ENCODE results near the gene SPINK13. TPM values are rescaled to one million over a fixed set of nuclear protein-coding genes. Genes with fewer than 3 reads are reported as not detected.

Gene SPINK13
- total and polyA plus RNA-seq, 7 experiments from 2014 or later, result not detected

DNA sequence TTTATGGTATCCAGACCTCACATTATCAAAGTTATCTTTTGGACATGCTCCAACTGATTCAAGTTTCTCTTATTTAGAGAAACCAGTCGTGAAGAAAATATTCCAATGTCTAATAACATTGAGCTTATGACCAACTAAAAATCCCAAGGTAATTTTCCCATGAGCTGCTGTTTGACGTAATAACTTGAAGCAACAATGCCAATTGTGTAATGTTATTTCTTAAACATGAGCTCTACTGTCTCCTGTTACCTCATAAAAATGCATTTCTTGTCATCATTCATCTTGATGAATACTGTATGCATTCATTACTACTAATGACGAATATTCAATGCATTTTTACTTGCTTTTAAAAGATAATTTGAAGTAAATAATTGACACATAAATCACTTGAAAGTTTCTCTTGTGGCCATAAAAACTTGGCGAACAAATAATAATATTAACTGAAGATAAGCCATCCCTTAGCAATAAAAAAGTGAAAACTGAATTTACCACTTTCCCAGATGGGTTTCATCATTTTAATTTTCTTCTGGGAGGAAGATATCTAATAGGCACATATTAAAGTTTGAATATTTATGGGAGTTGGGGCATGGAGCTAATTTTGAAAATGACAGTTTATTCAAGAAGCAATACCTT is 30.7 kb upstream of the SPINK13 start:
- Mint-ChIP-seq H3K27ac (no peak overlapping the region), H3K4me3 (no peak overlapping the region), H3K9me3 (peaks cover 0 to 4% (median 0%) of the 10 kb centered on the region in 11 donors), H3K4me1 (no peaks in the 10 kb centered on the region), H3K36me3 (no peaks in the 10 kb centered on the region), H3K27me3 (peaks cover 0 to 14% (median 10%) of the 10 kb centered on the region in 5 donors)
- Histone ChIP-seq H3K4me3 (ENCODE audit: low read length) (no peak overlapping the region), H3K36me3 (ENCODE audit: control insufficient read depth in 2 of 3, insufficient read depth in 3 of 3, low read length in 3 of 3) (no peaks in the 10 kb centered on the region), H3K27ac (ENCODE audit: low read depth, low read length) (no peak overlapping the region), H3K27me3 (ENCODE audit: control insufficient read depth in 2 of 2, insufficient read depth in 2 of 2, low read length in 2 of 2) (no peaks in the 10 kb centered on the region), H3K9me3 (ENCODE audit: control insufficient read depth in 2 of 3, low read length in 3 of 3) (no peaks in the 10 kb centered on the region), H3K4me1 (ENCODE audit: control insufficient read depth in 2 of 2, insufficient read depth in 2 of 2, low read length in 2 of 2) (no peaks in the 10 kb centered on the region)
- POLR2A ChIA-PET, result no interaction called here
- CTCF ChIA-PET, result no interaction called here
- DNase-seq, result no peak
- no peak for ATAC-seq
- intact Hi-C loops (cut with micrococcal nuclease), result no loop called here

DNA sequence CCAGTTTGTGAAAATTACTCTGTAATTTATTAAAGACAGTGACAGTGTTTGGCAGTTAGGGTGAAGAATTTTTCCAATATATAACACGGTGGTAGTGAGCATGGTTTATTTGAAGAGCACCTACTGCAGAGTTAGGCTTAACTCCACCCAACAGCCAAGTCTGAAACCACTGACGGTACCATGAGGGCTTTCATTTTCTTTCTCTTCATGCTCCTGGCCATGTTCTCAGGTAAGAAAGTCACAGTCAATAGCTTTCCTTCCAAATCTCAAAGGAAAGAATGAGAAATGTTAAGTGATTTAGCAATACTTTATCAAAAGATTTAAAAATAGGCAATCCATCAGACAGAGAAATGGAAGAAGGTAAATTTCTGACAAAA is 30.2 kb upstream of the SPINK13 start, which contains the start of gene MARCOL:
MARCOL (plus strand) TSS at position 108 of the 377 bp plus-strand sequence; CDS start at position 181, 73 bp downstream.
- Mint-ChIP-seq H3K4me3 (no peak within 1 kb of the TSS), H3K4me1 (no peaks in the 10 kb centered on the region), H3K9me3 (peaks cover 0 to 4% (median 0%) of the 10 kb centered on the region in 11 donors), H3K36me3 (no peaks in the 10 kb centered on the region), H3K27me3 (peaks cover 0 to 15% (median 10%) of the 10 kb centered on the region in 5 donors), H3K27ac (no peak within 1 kb of the TSS)
- POLR2A ChIA-PET, result no interaction called here
- H3K27ac ChIP-seq (ENCODE audit: low read depth, low read length), result no peak within 1 kb of the TSS
- CTCF ChIA-PET, result no interaction called here
- H3K27me3 ChIP-seq (ENCODE audit: control insufficient read depth in 2 of 2, insufficient read depth in 2 of 2, low read length in 2 of 2), result no peaks in the 10 kb centered on the region
- no peaks in the 10 kb centered on the region for H3K9me3 ChIP-seq (ENCODE audit: control insufficient read depth in 2 of 3, low read length in 3 of 3)
- no peaks in the 10 kb centered on the region for H3K36me3 ChIP-seq (ENCODE audit: control insufficient read depth in 2 of 3, insufficient read depth in 3 of 3, low read length in 3 of 3)
- ATAC-seq, result no peak
- intact Hi-C loops (cut with micrococcal nuclease), result no loop called here
- no peak for DNase-seq
- H3K4me3 ChIP-seq (ENCODE audit: low read length), result no peak within 1 kb of the TSS
- H3K4me1 ChIP-seq (ENCODE audit: control insufficient read depth in 2 of 2, insufficient read depth in 2 of 2, low read length in 2 of 2), result no peaks in the 10 kb centered on the region

DNA sequence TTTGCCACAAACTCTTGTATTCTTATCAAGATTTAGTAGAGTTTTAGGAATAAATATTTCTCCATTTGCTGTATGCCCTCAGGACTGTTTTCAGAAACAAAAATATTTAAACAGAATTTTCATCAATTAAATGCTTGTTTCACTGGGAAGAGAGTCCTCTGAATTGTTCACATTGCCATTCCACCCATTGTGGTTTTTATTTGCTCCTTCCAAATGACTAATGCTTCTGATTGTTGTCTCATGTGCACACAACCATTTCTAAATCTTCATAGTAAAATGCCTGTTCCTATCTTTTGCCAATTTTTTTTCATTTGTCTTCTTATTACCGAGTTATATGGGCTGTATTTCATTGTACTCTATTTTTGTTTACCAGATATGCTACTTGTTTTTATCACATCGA is 19.7 kb upstream of the SPINK13 start:
- Histone ChIP-seq H3K4me3 (ENCODE audit: low read length) (no peak overlapping the region), H3K36me3 (ENCODE audit: control insufficient read depth in 2 of 3, insufficient read depth in 3 of 3, low read length in 3 of 3) (no peaks in the 10 kb centered on the region), H3K4me1 (ENCODE audit: control insufficient read depth in 2 of 2, insufficient read depth in 2 of 2, low read length in 2 of 2) (no peaks in the 10 kb centered on the region), H3K9me3 (ENCODE audit: control insufficient read depth in 2 of 3, low read length in 3 of 3) (no peaks in the 10 kb centered on the region), H3K27ac (ENCODE audit: low read depth, low read length) (no peak overlapping the region), H3K27me3 (ENCODE audit: control insufficient read depth in 2 of 2, insufficient read depth in 2 of 2, low read length in 2 of 2) (no peaks in the 10 kb centered on the region)
- DNase-seq (no peak), ATAC-seq (no peak)
- H3K36me3 Mint-ChIP-seq, result no peaks in the 10 kb centered on the region
- H3K9me3 Mint-ChIP-seq, result peaks cover 0 to 18% (median 5%) of the 10 kb centered on the region in 11 donors
- intact Hi-C loops (cut with micrococcal nuclease), result no loop called here
- ChIA-PET CTCF (no interaction called here), POLR2A (no interaction called here)
- H3K4me1 Mint-ChIP-seq, result no peaks in the 10 kb centered on the region
- no peak overlapping the region for H3K4me3 Mint-ChIP-seq
- H3K27ac Mint-ChIP-seq, result no peak overlapping the region
- H3K27me3 Mint-ChIP-seq, result peaks cover 0 to 11% (median 6%) of the 10 kb centered on the region in 5 donors

DNA sequence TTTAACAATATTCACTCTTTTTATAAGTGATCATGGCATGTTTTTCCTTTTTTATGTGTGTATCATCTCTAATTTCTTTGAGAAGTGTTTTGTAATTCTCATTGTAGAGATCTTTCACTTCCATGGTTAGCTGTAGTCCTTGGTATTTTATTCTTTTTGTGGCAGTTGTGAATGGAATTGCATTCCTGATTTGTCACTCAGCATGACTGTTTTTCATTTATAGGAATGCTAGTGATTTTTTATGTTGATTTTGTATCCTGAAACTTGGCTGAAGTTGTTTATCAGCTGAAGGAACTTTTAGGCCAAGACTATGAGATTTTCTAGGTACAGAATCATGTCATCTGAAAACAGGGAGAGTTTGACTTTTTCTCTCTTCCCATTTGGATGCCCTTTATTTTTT is 13.1 kb upstream of the SPINK13 start:
- H3K4me3 Mint-ChIP-seq, result no peak overlapping the region
- H3K9me3 ChIP-seq (ENCODE audit: control insufficient read depth in 2 of 3, low read length in 3 of 3), result peaks cover 0 to 14% (median 0%) of the 10 kb centered on the region in 3 experiments
- DNase-seq (no peak), ATAC-seq (no peak)
- no peaks in the 10 kb centered on the region for H3K4me1 Mint-ChIP-seq
- peaks cover 12 to 57% (median 22%) of the 10 kb centered on the region in 11 donors for H3K9me3 Mint-ChIP-seq
- H3K36me3 Mint-ChIP-seq, result peaks cover 0 to 5% (median 0%) of the 10 kb centered on the region in 5 donors
- POLR2A ChIA-PET, result no interaction called here
- H3K27ac Mint-ChIP-seq, result no peak overlapping the region
- no peaks in the 10 kb centered on the region for H3K4me1 ChIP-seq (ENCODE audit: control insufficient read depth in 2 of 2, insufficient read depth in 2 of 2, low read length in 2 of 2)
- no peak overlapping the region for H3K27ac ChIP-seq (ENCODE audit: low read depth, low read length)
- no peaks in the 10 kb centered on the region for H3K36me3 ChIP-seq (ENCODE audit: control insufficient read depth in 2 of 3, insufficient read depth in 3 of 3, low read length in 3 of 3)
- no peak overlapping the region for H3K4me3 ChIP-seq (ENCODE audit: low read length)
- intact Hi-C loops (cut with micrococcal nuclease), result no loop called here
- CTCF ChIA-PET, result no interaction called here
- H3K27me3 ChIP-seq (ENCODE audit: control insufficient read depth in 2 of 2, insufficient read depth in 2 of 2, low read length in 2 of 2), result no peaks in the 10 kb centered on the region
- H3K27me3 Mint-ChIP-seq, result peaks cover 0 to 7% (median 0%) of the 10 kb centered on the region in 5 donors

DNA sequence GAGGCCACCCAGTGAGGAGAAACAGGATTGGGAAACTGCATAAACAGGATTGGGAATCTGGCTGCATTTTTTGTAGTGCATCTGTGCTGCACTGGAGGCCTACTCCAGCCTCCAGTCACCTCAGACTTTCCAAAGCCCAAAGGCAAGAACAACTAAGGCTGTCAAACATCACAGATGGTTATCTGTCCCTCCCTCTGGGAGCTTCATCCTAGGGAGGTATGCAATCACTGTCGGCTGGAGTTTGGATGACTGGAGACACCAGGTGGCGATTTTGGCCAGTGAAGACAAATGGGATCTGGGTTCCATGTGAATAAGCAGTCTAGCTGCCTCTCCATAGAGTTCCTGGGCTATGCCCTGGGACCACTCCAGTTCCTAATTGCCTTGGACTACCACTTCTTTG is 9.3 kb upstream of the SPINK13 start:
- Histone ChIP-seq H3K4me1 (ENCODE audit: control insufficient read depth in 2 of 2, insufficient read depth in 2 of 2, low read length in 2 of 2) (no peaks in the 10 kb centered on the region), H3K27me3 (ENCODE audit: control insufficient read depth in 2 of 2, insufficient read depth in 2 of 2, low read length in 2 of 2) (no peaks in the 10 kb centered on the region), H3K9me3 (ENCODE audit: control insufficient read depth in 2 of 3, low read length in 3 of 3) (peaks cover 0 to 14% (median 0%) of the 10 kb centered on the region in 3 experiments), H3K36me3 (ENCODE audit: control insufficient read depth in 2 of 3, insufficient read depth in 3 of 3, low read length in 3 of 3) (no peaks in the 10 kb centered on the region), H3K27ac (ENCODE audit: low read depth, low read length) (no peak overlapping the region), H3K4me3 (ENCODE audit: low read length) (no peak overlapping the region)
- H3K9me3 Mint-ChIP-seq, result peaks cover 13 to 50% (median 24%) of the 10 kb centered on the region in 11 donors
- no peak overlapping the region for H3K4me3 Mint-ChIP-seq
- POLR2A ChIA-PET, result no interaction called here
- DNase-seq (no peak), ATAC-seq (no peak)
- intact Hi-C loops (cut with micrococcal nuclease), result no loop called here
- H3K27ac Mint-ChIP-seq, result no peak overlapping the region
- CTCF ChIA-PET, result no interaction called here
- peaks cover 0 to 20% (median 11%) of the 10 kb centered on the region in 5 donors for H3K27me3 Mint-ChIP-seq
- no peaks in the 10 kb centered on the region for H3K4me1 Mint-ChIP-seq
- H3K36me3 Mint-ChIP-seq, result peaks cover 0 to 8% (median 0%) of the 10 kb centered on the region in 5 donors

DNA sequence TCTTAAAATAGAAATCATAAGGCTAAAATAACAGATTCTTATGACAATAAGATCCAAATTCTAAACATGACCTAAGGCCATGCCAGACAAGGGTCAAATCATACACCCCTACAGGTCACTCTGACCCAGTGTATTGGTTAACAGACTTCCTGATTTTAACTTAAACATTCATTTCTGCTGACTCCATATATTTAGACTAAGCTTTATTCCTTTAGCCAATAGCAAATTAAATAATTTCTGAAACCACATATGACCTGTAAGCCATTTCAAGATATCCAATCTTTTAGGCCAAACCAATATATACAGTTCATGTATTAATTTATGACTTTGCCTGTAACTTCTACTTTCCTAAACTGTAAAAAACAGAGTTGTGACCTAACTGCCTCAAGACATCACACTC is 7.4 kb upstream of the SPINK13 start:
- DNase-seq, result no peak
- intact Hi-C loops (cut with micrococcal nuclease), result no loop called here
- Histone ChIP-seq H3K9me3 (ENCODE audit: control insufficient read depth in 2 of 3, low read length in 3 of 3) (peaks cover 0 to 14% (median 0%) of the 10 kb centered on the region in 3 experiments), H3K27me3 (ENCODE audit: control insufficient read depth in 2 of 2, insufficient read depth in 2 of 2, low read length in 2 of 2) (no peaks in the 10 kb centered on the region), H3K36me3 (ENCODE audit: control insufficient read depth in 2 of 3, insufficient read depth in 3 of 3, low read length in 3 of 3) (no peaks in the 10 kb centered on the region), H3K27ac (ENCODE audit: low read depth, low read length) (no peak overlapping the region), H3K4me3 (ENCODE audit: low read length) (no peak overlapping the region), H3K4me1 (ENCODE audit: control insufficient read depth in 2 of 2, insufficient read depth in 2 of 2, low read length in 2 of 2) (no peaks in the 10 kb centered on the region)
- Mint-ChIP-seq H3K4me1 (no peaks in the 10 kb centered on the region), H3K9me3 (peaks cover 11 to 40% (median 23%) of the 10 kb centered on the region in 11 donors), H3K4me3 (no peak overlapping the region), H3K27ac (no peak overlapping the region), H3K36me3 (peaks cover 0 to 8% (median 0%) of the 10 kb centered on the region in 5 donors), H3K27me3 (peaks cover 0 to 17% (median 11%) of the 10 kb centered on the region in 5 donors)
- POLR2A ChIA-PET, result no interaction called here
- CTCF ChIA-PET, result no interaction called here
- no peak for ATAC-seq

DNA sequence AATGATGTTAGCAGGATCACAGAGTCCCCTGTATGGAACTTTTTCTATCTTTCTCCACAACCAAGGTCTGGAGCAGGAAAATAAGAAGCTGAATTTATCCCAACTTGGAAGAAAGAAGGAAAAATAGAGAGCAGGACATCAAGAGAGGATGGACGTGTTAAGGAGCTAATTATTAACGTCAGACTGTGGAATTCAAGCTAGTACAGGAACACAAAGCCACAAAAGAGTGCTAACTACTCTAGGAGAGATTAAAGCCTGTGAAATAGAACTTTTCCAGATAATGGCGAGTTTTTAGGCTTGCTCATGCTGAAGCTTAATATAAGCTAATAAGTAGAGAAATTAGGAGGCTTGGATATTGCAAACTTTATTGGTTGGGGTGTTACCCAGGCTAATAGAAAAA is 632 bp upstream of the SPINK13 start:
- no peak overlapping the region for H3K27ac Mint-ChIP-seq
- ATAC-seq, result no peak
- ChIA-PET CTCF (interaction anchor here (0.6 kb wide), 1 partner anchor 131 kb away, joined by 3 read pairs; no protein-coding TSS in a partner anchor), POLR2A (no interaction called here)
- H3K27ac ChIP-seq (ENCODE audit: low read depth, low read length), result no peak overlapping the region
- no peaks in the 10 kb centered on the region for H3K4me1 Mint-ChIP-seq
- H3K4me3 ChIP-seq (ENCODE audit: low read length), result no peak overlapping the region
- H3K27me3 ChIP-seq (ENCODE audit: control insufficient read depth in 2 of 2, insufficient read depth in 2 of 2, low read length in 2 of 2), result no peaks in the 10 kb centered on the region
- intact Hi-C loops (cut with micrococcal nuclease), result no loop called here
- peaks cover 0 to 7% (median 1%) of the 10 kb centered on the region in 11 donors for H3K9me3 Mint-ChIP-seq
- peaks cover 0 to 7% (median 6%) of the 10 kb centered on the region in 5 donors for H3K27me3 Mint-ChIP-seq
- no peaks in the 10 kb centered on the region for H3K4me1 ChIP-seq (ENCODE audit: control insufficient read depth in 2 of 2, insufficient read depth in 2 of 2, low read length in 2 of 2)
- H3K9me3 ChIP-seq (ENCODE audit: control insufficient read depth in 2 of 3, low read length in 3 of 3), result no peaks in the 10 kb centered on the region
- H3K36me3 ChIP-seq (ENCODE audit: control insufficient read depth in 2 of 3, insufficient read depth in 3 of 3, low read length in 3 of 3), result no peaks in the 10 kb centered on the region
- H3K4me3 Mint-ChIP-seq, result no peak overlapping the region
- DNase-seq, result no peak
- H3K36me3 Mint-ChIP-seq, result peaks cover 0 to 4% (median 0%) of the 10 kb centered on the region in 5 donors
